ENCODE measurements around the gene OSBPL3.

Gene OSBPL3

GRCh38 chr7:25029075-25029474 is 49.1 kb upstream of the OSBPL3 start (continued):
- TF ChIP-seq KLF17 (tag by site-specific recombination; IDR thresholded peaks at IDR 0.05) (no peak), ZNF248 (tag by site-specific recombination; IDR thresholded peaks at IDR 0.05) (no peak), IKZF3 (tag by site-specific recombination; IDR thresholded peaks at IDR 0.05) (no peak), KLF1 (tag by site-specific recombination; IDR thresholded peaks at IDR 0.05) (no peak), TCF7L2 (IDR thresholded peaks at IDR 0.05; ENCODE audit: borderline replicate concordance, low read depth, low read length) (no peak), ZNF785 (tag by site-specific recombination; IDR thresholded peaks at IDR 0.05) (no peak), ZNF660 (tag by site-specific recombination; IDR thresholded peaks at IDR 0.05) (no peak), ZNF112 (tag by site-specific recombination; IDR thresholded peaks at IDR 0.05) (no peak), ZNF133 (tag by site-specific recombination; IDR thresholded peaks at IDR 0.05) (no peak), ZNF10 (tag by site-specific recombination; IDR thresholded peaks at IDR 0.05) (no peak), ZNF776 (tag by site-specific recombination; IDR thresholded peaks at IDR 0.05; ENCODE audit: borderline replicate concordance) (no peak), ZNF391 (tag by site-specific recombination; IDR thresholded peaks at IDR 0.05; ENCODE audit: borderline replicate concordance, low read depth) (no peak), ZNF658 (tag by site-specific recombination; IDR thresholded peaks at IDR 0.05) (no peak), ZNF510 (tag by site-specific recombination; IDR thresholded peaks at IDR 0.05; ENCODE audit: insufficient replicate concordance) (no peak)

DNA sequence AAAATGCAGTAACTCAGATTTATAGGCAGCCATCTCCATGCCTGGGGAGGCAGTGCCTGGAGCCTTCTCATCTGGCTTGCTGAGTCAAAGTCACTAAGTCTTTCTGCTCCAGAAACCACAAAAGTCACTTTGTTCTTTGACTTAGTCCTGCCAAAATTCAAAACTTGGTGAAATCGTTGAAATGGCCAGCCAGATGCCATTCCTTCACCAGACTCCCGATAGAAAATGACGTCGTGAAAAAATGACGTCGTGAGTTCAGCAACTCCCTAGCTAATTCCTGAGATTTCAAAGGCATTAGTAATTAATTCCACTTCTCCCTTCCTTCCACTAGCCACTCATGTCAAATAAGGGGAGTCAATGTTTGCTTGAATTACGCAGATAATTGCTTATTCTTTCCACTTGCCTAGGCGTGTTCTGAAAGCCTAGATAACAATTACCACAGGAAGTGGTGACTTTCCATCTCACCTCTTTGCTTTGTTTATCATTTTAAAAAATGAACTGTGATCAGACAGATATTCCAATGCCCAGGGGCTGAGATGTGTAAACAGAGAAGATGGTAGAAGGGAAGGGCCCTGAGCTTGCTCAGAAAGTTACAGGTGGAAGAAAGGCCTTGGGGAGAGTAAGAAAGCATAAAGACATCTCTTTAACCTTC is 48.5 kb upstream of the OSBPL3 start:
- CTCF ChIA-PET = interaction anchor here (0.5 to 2.8 kb wide), 3 partner anchors 12 to 65 kb away, joined by 4 to 12 read pairs (median 6); no protein-coding TSS in a partner anchor
- Histone ChIP-seq H3K9me3 (ENCODE audit: control insufficient read depth, insufficient read depth, low read depth, low read length) (no peaks in the 10 kb centered on the region), H3K36me3 (ENCODE audit: control insufficient read depth in 2 of 2, insufficient read depth in 1 of 2, low read length in 2 of 2) (no peaks in the 10 kb centered on the region), H3K27ac (ENCODE audit: extremely low read depth, low read depth, low read length) (peak overlapping the region; percentile 42), H3K4me1 (ENCODE audit: control insufficient read depth, insufficient read depth, low read length) (peaks cover 4% of the 10 kb centered on the region; the same call in 1 of the 2 replicates), H3K4me3 (ENCODE audit: low read depth, low read length) (no peak overlapping the region)
- no peak for TF ChIP-seq GLI2 (tag by site-specific recombination; IDR thresholded peaks at IDR 0.05; ENCODE audit: borderline replicate concordance, low read depth)
- TF ChIP-seq SP7 (tag by site-specific recombination; IDR thresholded peaks at IDR 0.05) = peak; percentile 72
- TF ChIP-seq, protein P1, sequence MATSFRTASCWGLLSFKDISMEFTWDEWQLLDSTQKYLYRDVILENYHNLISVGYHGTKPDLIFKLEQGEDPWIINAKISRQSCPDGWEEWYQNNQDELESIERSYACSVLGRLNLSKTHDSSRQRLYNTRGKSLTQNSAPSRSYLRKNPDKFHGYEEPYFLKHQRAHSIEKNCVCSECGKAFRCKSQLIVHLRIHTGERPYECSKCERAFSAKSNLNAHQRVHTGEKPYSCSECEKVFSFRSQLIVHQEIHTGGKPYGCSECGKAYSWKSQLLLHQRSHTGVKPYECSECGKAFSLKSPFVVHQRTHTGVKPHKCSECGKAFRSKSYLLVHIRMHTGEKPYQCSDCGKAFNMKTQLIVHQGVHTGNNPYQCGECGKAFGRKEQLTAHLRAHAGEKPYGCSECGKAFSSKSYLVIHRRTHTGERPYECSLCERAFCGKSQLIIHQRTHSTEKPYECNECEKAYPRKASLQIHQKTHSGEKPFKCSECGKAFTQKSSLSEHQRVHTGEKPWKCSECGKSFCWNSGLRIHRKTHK (tag by site-specific recombination; IDR thresholded peaks at IDR 0.05) = no peak
- no peak for TF ChIP-seq ZNF23 (tag by site-specific recombination; IDR thresholded peaks at IDR 0.05; ENCODE audit: borderline replicate concordance)
- peak; percentile 76 for TF ChIP-seq ZNF335 (tag by site-specific recombination; conservative IDR thresholded peaks at IDR 0.05)
- peak; percentile 81 for TF ChIP-seq ZBTB21 (tag by site-specific recombination; IDR thresholded peaks at IDR 0.05)
- TF ChIP-seq, protein P2, sequence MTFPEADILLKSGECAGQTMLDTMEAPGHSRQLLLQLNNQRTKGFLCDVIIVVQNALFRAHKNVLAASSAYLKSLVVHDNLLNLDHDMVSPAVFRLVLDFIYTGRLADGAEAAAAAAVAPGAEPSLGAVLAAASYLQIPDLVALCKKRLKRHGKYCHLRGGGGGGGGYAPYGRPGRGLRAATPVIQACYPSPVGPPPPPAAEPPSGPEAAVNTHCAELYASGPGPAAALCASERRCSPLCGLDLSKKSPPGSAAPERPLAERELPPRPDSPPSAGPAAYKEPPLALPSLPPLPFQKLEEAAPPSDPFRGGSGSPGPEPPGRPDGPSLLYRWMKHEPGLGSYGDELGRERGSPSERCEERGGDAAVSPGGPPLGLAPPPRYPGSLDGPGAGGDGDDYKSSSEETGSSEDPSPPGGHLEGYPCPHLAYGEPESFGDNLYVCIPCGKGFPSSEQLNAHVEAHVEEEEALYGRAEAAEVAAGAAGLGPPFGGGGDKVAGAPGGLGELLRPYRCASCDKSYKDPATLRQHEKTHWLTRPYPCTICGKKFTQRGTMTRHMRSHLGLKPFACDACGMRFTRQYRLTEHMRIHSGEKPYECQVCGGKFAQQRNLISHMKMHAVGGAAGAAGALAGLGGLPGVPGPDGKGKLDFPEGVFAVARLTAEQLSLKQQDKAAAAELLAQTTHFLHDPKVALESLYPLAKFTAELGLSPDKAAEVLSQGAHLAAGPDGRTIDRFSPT (tag by site-specific recombination; IDR thresholded peaks at IDR 0.05) = no peak
- peak; percentile 98 for TF ChIP-seq WT1 (tag by site-specific recombination; IDR thresholded peaks at IDR 0.05)
- peak; percentile 55 for TF ChIP-seq ZNF629 (tag by site-specific recombination; IDR thresholded peaks at IDR 0.05)
- TF ChIP-seq TRIM28 (IDR thresholded peaks at IDR 0.05; ENCODE audit: borderline replicate concordance, low read length) = 0 out of 2 replicates have a peak, but pooled peaks have one; percentile 52
- no peak for TF ChIP-seq SCRT2 (tag by site-specific recombination; IDR thresholded peaks at IDR 0.05)
- TF ChIP-seq ATF2 (tag by site-specific recombination; IDR thresholded peaks at IDR 0.05; ENCODE audit: low read depth) = peak; percentile 92
- POLR2A ChIA-PET = interaction anchor here (1.5 kb wide), 1 partner anchor 49 kb away, joined by 4 read pairs; the partner anchor contains the start of gene OSBPL3

Measured in HEK293 (cell line).